ENCODE results near the gene FXYD1.

DNA sequence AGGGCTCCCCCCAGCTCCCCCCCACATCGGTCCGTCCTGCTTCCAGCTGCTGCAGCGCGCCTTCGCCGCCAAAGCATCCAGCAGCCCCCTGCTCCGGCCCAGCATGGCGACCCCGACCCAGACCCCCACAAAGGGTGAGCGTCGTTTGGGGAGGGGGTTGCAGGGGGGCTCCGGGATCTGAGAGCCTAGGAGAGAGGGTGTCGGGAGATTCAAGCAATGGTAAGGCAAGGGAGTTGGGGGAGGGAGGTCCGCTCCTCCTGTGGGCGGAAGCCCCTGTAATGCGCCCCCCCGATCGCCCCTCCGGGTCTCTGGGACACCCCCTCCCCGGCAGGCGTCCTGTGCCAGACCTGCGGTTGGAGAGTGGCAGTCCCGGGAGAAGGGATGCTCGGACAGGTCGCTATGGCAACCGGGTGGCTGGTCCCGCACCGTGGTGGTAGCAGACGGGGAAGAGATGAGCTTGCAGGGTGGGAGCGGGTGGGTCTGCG lies 4.6 kb downstream of the FXYD1 start, which contains the start of gene FXYD7:
- no peak for TF ChIP-seq EZH2 (IDR thresholded peaks at IDR 0.05; ENCODE audit: borderline replicate concordance, low read depth, low read length, poor library complexity, severe bottlenecking)
- TF ChIP-seq, protein P1, sequence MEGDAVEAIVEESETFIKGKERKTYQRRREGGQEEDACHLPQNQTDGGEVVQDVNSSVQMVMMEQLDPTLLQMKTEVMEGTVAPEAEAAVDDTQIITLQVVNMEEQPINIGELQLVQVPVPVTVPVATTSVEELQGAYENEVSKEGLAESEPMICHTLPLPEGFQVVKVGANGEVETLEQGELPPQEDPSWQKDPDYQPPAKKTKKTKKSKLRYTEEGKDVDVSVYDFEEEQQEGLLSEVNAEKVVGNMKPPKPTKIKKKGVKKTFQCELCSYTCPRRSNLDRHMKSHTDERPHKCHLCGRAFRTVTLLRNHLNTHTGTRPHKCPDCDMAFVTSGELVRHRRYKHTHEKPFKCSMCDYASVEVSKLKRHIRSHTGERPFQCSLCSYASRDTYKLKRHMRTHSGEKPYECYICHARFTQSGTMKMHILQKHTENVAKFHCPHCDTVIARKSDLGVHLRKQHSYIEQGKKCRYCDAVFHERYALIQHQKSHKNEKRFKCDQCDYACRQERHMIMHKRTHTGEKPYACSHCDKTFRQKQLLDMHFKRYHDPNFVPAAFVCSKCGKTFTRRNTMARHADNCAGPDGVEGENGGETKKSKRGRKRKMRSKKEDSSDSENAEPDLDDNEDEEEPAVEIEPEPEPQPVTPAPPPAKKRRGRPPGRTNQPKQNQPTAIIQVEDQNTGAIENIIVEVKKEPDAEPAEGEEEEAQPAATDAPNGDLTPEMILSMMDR (conservative IDR thresholded peaks at IDR 0.05; ENCODE audit: low read depth, low read length), result no peak

Data from A673 (cell line).